Stomach (tissue), 9 donors: ENCODE data around the gene TEKT2. TPM values are rescaled to one million over a fixed set of nuclear protein-coding genes. Genes with fewer than 3 reads are reported as not detected.

Source experiments
- DNase-seq, 2 donors: peaks; one replicate each; pipeline versions ENCODE4 v3.0.0 to v3.0.0-alpha.2; 2013 to 2019
- H3K27ac ChIP-seq, 5 donors: fragments of 200-600 bp in 4 of 5; sonication (generic) in 4 of 5; one replicate each; pipeline ENCODE4 v1.5.1; 2013 to 2019; ENCODE audit warnings: mild to moderate bottlenecking in 1 of 5, moderate library complexity in 1 of 5
- H3K27me3 ChIP-seq, 3 donors: fragments of 200-600 bp; sonication (generic); one replicate each; pipeline ENCODE4 v1.5.1; 2017 to 2019; ENCODE audit warnings: mixed run types in 1 of 3
- H3K36me3 ChIP-seq, 4 donors: fragments of 200-600 bp; sonication (generic); 1 replicate in 3 of 4; 2 replicates in 1 of 4; pipeline ENCODE4 v1.5.1; 2016 to 2019
- H3K4me1 ChIP-seq, 4 donors: fragments of 200-600 bp; sonication (generic); one replicate each; pipeline ENCODE4 v1.5.1; 2016 to 2019
- H3K4me3 ChIP-seq, 4 donors: fragments of 200-600 bp; sonication (generic) in 3 of 4; one replicate each; pipeline ENCODE4 v1.5.1; 2016 to 2019; ENCODE audit warnings: mild to moderate bottlenecking in 1 of 4
- H3K9me3 ChIP-seq, 4 donors: fragments of 200-600 bp; sonication (generic); one replicate each; pipeline ENCODE4 v1.5.1; 2016 to 2019
- EP300 ChIP-seq: sonication (generic); formaldehyde crosslinking; IDR thresholded peaks from one replicate; pipeline ENCODE4 v1.6.1; 2017; ENCODE audit warnings: antibody characterized with exemption
- POLR2A ChIP-seq, 4 donors: fragments of 450-650 bp; IDR thresholded peaks; one replicate each; pipeline ENCODE4 v1.6.1; 2016; ENCODE audit warnings: antibody characterized with exemption in 4 of 4, control low read depth in 2 of 4, mild to moderate bottlenecking in 1 of 4, moderate library complexity in 1 of 4
- POLR2AphosphoS5 ChIP-seq, 3 donors: sonication (generic); formaldehyde crosslinking; IDR thresholded peaks; one replicate each; pipeline ENCODE4 v1.6.1; 2016; ENCODE audit warnings: antibody characterized with exemption in 3 of 3
- WGBS, 5 donors: extraction: QIAGEN DNeasy Blood & Tissue Kit in 3 of 5; methylation state at CpG; one replicate each; pipeline versions ENCODE4 v1.1.5 to v1.1.7; 2013 to 2018; 5-methylcytosine and 5-hydroxymethylcytosine counted together
- intact Hi-C: fragments of 100-400 bp; cut with DNase I; formaldehyde crosslinking; loops from one replicate; pipeline ENCODE4 v1.15.1; 2023; ENCODE audit warnings: low total_unique reads
- polyA plus RNA-seq, 3 donors: library from polyadenylated mRNA; stranded (reverse); fragments of 200-250 nt; gene quantifications; one replicate each; pipeline ENCODE4 v1.2.3, GENCODE V29; 2013
- total RNA-seq, 5 donors: library from RNA; depleted of rRNA; stranded (reverse); fragments of >200 nt; gene quantifications; one replicate each; pipeline versions ENCODE4 v1.1.0 to v1.2.3, GENCODE V29; 2014 to 2016
- TF ChIP-seq, protein P1 (sequence below), 7 experiments: fragments of 450-650 bp in 4 of 7; fragments of 200-600 bp in 3 of 7; sonication (generic) in 3 of 7; IDR thresholded peaks; one replicate each; pipeline ENCODE4 v1.5.1; 2016 to 2019; ENCODE audit warnings: antibody characterized with exemption in 7 of 7, control low read depth in 2 of 7, mild to moderate bottlenecking in 1 of 7
- donor health status: healthy with polysubstance abuse.
- donor health status: Bipolar disorder and iron deficiency.
- donor health status: healthy.

The TEKT2 gene
- total and polyA plus RNA-seq, 8 donors = 0.25 to 0.76 (median 0.60) TPM; not detected in 5

DNA sequence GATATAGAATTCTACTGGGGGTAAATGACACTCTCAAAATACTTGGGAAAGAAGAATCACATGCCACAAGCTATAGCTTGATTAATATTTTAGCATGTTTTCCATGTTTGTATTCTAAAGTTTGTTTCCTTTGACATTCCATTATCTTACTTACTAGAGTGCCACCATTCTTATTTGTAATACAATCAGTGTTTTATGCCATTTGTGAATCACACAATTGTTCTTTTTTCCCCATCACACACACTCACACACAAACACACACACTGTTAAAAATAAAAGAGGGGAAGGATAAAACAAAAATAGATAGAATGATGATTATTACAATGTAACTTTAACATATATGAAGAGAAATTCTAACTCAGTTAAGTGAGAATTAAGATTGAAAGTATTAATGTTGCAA lies 16.0 kb upstream of the TEKT2 start:
- H3K9me3 ChIP-seq = no peaks in the 10 kb centered on the region
- H3K4me1 ChIP-seq = no peaks in the 10 kb centered on the region
- DNase-seq = no peak
- intact Hi-C loops = no loop called here
- H3K36me3 ChIP-seq = no peaks in the 10 kb centered on the region
- TF ChIP-seq POLR2AphosphoS5 (IDR thresholded peaks at IDR 0.05) (no peak), EP300 (no peak), POLR2A (IDR thresholded peaks at IDR 0.05) (no peak)
- TF ChIP-seq, protein P1, sequence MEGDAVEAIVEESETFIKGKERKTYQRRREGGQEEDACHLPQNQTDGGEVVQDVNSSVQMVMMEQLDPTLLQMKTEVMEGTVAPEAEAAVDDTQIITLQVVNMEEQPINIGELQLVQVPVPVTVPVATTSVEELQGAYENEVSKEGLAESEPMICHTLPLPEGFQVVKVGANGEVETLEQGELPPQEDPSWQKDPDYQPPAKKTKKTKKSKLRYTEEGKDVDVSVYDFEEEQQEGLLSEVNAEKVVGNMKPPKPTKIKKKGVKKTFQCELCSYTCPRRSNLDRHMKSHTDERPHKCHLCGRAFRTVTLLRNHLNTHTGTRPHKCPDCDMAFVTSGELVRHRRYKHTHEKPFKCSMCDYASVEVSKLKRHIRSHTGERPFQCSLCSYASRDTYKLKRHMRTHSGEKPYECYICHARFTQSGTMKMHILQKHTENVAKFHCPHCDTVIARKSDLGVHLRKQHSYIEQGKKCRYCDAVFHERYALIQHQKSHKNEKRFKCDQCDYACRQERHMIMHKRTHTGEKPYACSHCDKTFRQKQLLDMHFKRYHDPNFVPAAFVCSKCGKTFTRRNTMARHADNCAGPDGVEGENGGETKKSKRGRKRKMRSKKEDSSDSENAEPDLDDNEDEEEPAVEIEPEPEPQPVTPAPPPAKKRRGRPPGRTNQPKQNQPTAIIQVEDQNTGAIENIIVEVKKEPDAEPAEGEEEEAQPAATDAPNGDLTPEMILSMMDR (IDR thresholded peaks at IDR 0.05) = no peak
- H3K27me3 ChIP-seq = no peaks in the 10 kb centered on the region
- no peak overlapping the region for H3K4me3 ChIP-seq
- no peak overlapping the region for H3K27ac ChIP-seq

DNA sequence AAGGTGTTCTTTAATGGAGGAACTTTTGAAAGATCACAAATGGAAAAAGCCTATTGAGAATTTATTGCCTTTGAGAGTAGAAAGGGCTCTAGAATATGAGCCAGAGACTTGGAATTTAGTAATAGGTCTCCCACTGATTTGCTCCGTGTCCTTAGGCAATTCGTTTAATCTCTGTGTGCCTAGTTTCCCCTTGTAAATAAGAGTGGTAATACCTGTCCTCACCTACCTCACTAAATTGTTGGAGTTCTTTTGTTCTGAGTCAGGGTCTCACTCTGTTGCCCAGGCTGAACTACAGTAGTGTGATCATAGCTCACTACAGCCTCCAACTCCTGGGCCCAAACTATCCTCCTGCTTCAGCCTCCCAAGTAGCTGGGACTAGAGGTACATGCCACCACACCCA lies 15.0 kb upstream of the TEKT2 start:
- H3K9me3 ChIP-seq = no peaks in the 10 kb centered on the region
- no peaks in the 10 kb centered on the region for H3K27me3 ChIP-seq
- 86 to 94% (median 91%) methylated on average over 2 of the region's 2 CpGs for WGBS, 5 donors
- DNase-seq = no peak
- TF ChIP-seq EP300 (no peak), POLR2AphosphoS5 (IDR thresholded peaks at IDR 0.05) (no peak), POLR2A (IDR thresholded peaks at IDR 0.05) (no peak)
- TF ChIP-seq, protein P1 (IDR thresholded peaks at IDR 0.05) = no peak
- no peaks in the 10 kb centered on the region for H3K4me1 ChIP-seq
- no peaks in the 10 kb centered on the region for H3K36me3 ChIP-seq
- intact Hi-C loops = no loop called here
- no peak overlapping the region for H3K4me3 ChIP-seq
- no peak overlapping the region for H3K27ac ChIP-seq

DNA sequence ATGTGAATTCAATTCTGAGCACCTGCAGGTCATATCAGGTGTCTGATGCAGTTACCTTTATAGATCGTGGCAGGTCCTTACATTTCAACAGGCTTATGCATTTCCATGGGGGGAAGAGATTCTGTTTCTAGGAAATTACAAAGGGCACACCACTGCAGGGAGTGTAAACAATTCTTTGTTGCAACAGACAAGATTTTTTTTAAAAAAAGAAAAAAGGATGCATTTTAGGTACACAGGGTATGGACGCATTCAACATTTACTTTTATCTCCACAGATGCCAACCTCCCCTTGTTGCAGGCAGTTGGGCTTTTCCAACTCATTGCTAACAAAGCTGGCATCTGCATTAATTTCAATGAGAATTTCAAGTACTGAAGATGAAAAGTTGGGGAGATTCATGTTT lies 13.5 kb upstream of the TEKT2 start:
- H3K27ac ChIP-seq = no peak overlapping the region
- no peaks in the 10 kb centered on the region for H3K4me1 ChIP-seq
- no peaks in the 10 kb centered on the region for H3K36me3 ChIP-seq
- TF ChIP-seq POLR2A (IDR thresholded peaks at IDR 0.05) = no peak
- no peak for TF ChIP-seq EP300
- TF ChIP-seq POLR2AphosphoS5 (IDR thresholded peaks at IDR 0.05) = no peak
- TF ChIP-seq, protein P1 (IDR thresholded peaks at IDR 0.05) = no peak
- WGBS, 5 donors = 66 to 76% (median 73%) methylated on average over 2 of the region's 2 CpGs
- H3K9me3 ChIP-seq = no peaks in the 10 kb centered on the region
- no peak for DNase-seq
- no peaks in the 10 kb centered on the region for H3K27me3 ChIP-seq
- H3K4me3 ChIP-seq = no peak overlapping the region
- intact Hi-C loops = no loop called here

DNA sequence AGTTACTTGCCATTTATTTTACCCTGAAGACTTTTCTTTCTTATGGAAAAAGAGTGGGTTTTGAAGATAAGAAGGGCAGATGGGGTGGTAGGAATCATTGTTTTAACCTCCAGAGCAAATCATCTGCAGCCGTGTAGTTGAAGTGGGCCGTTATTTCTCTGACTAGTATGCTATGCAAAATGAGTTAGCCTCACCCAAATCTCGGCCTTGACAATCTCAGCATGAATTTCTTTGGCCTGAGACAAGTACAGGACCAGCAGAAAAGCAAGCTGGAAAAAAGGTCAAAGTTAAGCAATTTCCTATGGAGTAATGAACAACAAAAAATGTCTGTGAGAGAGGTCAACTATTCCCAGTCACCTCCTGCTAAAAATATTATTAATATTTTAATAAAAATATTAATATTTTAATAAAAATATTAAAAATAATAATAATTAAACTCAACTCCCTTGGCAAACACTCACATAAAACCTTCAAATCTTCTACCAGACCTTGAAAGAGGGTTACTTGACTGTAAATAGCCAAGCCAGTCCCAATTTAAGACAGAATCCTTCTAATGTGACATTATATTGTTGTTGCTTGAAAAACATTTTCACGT lies 6.8 kb upstream of the TEKT2 start:
- intact Hi-C loops = no loop called here
- 44 to 60% (median 49%) methylated on average over 4 of the region's 4 CpGs for WGBS, 5 donors
- DNase-seq = no peak
- TF ChIP-seq EP300 = no peak
- H3K9me3 ChIP-seq = no peaks in the 10 kb centered on the region
- no peaks in the 10 kb centered on the region for H3K36me3 ChIP-seq
- H3K4me3 ChIP-seq = no peak overlapping the region
- H3K4me1 ChIP-seq = no peaks in the 10 kb centered on the region
- no peaks in the 10 kb centered on the region for H3K27me3 ChIP-seq
- no peak overlapping the region for H3K27ac ChIP-seq

DNA sequence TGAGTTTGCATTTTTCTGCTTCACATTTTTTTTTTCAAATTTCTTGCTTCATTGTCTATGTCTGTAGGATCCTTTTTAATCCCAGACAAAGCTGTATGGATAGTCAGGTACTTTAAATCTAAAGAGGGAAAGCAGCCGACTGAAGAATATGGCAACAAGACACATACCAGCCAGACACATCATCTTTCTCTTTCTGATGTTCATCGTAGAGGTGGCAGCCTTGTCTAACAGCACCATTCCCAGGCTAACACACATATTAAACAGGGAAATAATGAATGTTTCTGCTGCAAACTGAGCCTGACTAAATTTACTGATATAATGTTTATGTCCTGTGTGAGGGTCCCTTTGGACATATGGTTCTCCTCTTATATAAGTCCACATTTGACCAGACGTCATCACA lies 3.7 kb upstream of the TEKT2 start:
- Histone ChIP-seq H3K27ac (no peak overlapping the region), H3K9me3 (no peaks in the 10 kb centered on the region), H3K4me3 (no peak overlapping the region), H3K27me3 (peaks cover 0 to 24% (median 6%) of the 10 kb centered on the region in 3 donors), H3K4me1 (peaks cover 12 to 17% (median 13%) of the 10 kb centered on the region in 4 donors), H3K36me3 (no peaks in the 10 kb centered on the region)
- no peak for DNase-seq
- TF ChIP-seq, protein P1 (IDR thresholded peaks at IDR 0.05) = no peak
- TF ChIP-seq POLR2AphosphoS5 (IDR thresholded peaks at IDR 0.05) (no peak), EP300 (no peak), POLR2A (IDR thresholded peaks at IDR 0.05) (no peak)
- WGBS, 5 donors = 69 to 83% (median 72%) methylated on average over 3 of the region's 3 CpGs
- intact Hi-C loops = no loop called here
